ENCODE measurements around the gene FAM13C.
A peak's percentile ranks its signal among the peaks of the same experiment; 100 is the strongest.
"Not testable (repeated sequence)": the region's sequence is repeated elsewhere in the genome, so short reads cannot be mapped to it uniquely, and the experiment has no call there.

FAM13C gene

DNA sequence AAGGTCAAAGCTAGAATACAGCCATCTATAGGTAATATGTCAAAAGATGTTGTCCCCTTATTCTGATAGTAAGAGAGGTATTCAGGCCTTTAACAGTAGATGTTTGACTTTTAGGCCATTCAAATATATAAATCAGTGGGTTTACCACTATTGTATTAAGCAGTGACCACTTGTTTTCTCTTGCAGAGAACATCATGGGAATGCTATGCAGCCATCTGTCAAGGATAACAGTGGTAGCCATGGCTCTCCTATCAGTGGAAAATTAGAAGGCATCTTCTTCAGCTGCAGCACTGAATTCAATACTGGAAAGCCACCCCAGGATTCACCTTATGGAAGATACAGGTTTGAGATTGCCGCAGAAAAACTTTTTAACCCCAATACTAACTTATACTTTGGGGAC is 117.5 kb downstream of the FAM13C start:
- no peak overlapping the region for H3K4me3 ChIP-seq
- no peak for DNase-seq (ENCODE audit: low spot score)
- TF ChIP-seq, protein P1, sequence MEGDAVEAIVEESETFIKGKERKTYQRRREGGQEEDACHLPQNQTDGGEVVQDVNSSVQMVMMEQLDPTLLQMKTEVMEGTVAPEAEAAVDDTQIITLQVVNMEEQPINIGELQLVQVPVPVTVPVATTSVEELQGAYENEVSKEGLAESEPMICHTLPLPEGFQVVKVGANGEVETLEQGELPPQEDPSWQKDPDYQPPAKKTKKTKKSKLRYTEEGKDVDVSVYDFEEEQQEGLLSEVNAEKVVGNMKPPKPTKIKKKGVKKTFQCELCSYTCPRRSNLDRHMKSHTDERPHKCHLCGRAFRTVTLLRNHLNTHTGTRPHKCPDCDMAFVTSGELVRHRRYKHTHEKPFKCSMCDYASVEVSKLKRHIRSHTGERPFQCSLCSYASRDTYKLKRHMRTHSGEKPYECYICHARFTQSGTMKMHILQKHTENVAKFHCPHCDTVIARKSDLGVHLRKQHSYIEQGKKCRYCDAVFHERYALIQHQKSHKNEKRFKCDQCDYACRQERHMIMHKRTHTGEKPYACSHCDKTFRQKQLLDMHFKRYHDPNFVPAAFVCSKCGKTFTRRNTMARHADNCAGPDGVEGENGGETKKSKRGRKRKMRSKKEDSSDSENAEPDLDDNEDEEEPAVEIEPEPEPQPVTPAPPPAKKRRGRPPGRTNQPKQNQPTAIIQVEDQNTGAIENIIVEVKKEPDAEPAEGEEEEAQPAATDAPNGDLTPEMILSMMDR (IDR thresholded peaks at IDR 0.05): no peak
- no peak overlapping the region for H3K27ac ChIP-seq

DNA sequence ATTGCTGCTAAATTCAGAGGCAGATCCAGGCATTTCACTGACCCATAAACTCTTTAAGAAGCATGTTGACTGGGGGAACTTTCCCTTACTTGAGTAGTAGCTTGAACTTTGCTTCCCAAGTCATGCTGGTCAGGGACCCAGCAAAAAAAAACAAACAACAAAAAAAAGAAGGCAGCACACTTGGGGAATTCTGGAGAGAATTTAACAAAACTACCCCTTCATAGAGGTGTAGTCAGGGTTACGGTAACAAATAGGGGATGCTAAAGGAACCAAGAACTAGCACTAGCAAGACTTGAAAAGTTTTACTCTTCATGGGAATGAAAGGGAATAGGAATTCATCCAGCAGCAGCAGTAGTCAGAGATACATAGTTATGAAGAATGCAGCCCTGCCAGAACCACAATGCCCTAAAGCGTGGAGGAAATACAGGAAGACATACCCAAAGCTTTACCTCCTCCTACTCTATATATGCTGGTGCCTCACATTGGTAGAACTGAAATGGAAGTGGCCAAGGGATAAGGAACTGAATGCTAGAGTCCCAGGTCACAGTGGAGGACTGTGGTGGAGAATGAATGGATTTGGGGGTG is 118.6 kb downstream of the FAM13C start:
- TF ChIP-seq, protein P1 (IDR thresholded peaks at IDR 0.05): no peak
- H3K27ac ChIP-seq: no peak overlapping the region
- H3K4me3 ChIP-seq: no peak overlapping the region
- DNase-seq (ENCODE audit: low spot score): no peak

DNA sequence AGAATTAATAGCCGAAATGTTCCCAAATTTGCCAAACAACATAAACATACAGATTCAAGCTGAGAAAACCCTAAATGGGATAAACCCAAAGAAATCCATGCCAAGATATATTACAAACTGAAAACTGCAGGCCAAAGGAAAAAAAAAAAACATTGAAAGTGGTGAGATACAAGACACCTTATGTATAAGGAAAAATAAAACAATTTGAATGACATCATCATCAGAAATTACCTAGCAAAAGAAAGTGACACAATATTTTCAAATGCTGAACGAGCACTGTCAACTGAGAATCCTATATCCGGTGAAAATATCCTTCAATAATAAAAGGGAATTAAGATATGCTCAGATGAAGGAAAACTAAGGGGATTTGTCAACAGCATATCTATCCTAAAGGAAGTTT is 119.4 kb downstream of the FAM13C start:
- Histone ChIP-seq H3K27ac (no peak overlapping the region), H3K4me3 (no peak overlapping the region)
- DNase-seq (ENCODE audit: low spot score): no peak
- TF ChIP-seq, protein P1 (IDR thresholded peaks at IDR 0.05): no peak

DNA sequence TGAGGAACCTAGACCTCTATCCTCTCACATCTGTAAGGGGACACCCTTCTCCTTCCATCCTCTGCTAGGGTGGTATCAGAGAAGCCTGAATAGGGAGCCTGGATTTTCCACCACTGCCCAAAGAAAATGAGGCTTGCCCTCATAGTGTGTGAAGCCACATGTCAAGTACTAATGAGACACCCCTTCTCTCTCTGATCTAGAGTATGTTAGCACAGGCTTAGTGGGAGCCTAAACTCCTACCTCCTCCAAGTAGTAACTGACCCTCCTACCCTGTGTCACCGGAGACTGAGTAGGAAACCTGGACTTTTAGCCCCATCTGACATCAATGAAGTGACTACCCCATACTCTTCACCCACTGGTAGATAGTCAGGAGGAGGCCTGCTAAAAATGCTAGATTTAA is 120.3 kb downstream of the FAM13C start:
- H3K27ac ChIP-seq: no peak overlapping the region
- H3K4me3 ChIP-seq: no peak overlapping the region
- DNase-seq (ENCODE audit: low spot score): no peak
- TF ChIP-seq, protein P1 (IDR thresholded peaks at IDR 0.05): no peak

DNA sequence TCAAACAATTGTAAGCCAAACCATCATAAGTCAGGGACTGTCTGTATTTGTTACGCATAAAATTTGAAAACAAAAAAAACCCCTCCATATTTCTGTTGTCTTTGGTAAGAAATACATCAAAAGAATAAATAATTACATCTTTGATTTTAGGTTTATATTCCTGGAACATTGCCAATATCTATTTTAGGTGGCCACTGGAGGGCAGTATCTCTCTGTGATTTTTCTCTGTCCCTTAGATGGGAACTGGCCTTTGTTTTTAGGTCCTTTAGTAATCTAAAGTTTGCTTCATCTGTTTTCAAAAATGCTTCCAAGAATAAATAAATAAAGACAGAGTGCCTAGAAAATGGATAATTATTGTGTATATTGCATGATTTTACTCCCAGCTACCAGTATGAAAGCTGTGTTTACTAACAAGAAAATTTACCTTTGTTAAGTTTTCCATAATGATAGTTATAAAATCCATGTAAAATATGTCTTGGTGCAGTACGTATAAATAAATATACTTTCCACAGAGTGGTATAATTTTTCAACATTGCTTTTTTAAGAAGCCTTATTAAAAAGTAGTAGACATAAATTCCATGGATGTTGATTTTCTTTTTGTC is 121.7 kb downstream of the FAM13C start:
- DNase-seq (ENCODE audit: low spot score): no peak
- Histone ChIP-seq H3K4me3 (no peak overlapping the region), H3K27ac (no peak overlapping the region)
- TF ChIP-seq, protein P1 (IDR thresholded peaks at IDR 0.05): peak; percentile 50

DNA sequence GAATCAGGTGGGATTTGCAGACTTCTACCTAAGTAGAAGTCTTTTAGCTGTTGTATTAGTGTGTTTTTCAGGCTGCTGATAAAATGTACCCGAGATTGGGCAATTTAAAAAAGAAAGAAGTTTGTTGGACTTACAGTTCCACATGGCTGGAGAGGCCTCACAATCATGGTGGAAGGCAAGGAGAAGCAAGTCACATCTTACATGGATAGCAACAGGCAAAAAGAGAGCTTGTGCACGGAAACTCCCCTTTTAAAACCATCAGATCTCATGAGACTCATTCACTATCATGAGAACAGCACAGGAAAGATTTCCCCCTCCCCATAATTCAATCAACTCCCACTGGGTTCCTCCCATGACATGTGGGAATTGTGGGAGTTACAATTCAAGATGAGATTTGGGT is 123.2 kb downstream of the FAM13C start:
- not testable (repeated sequence) for DNase-seq (ENCODE audit: low spot score); H3K27ac ChIP-seq; H3K4me3 ChIP-seq

DNA sequence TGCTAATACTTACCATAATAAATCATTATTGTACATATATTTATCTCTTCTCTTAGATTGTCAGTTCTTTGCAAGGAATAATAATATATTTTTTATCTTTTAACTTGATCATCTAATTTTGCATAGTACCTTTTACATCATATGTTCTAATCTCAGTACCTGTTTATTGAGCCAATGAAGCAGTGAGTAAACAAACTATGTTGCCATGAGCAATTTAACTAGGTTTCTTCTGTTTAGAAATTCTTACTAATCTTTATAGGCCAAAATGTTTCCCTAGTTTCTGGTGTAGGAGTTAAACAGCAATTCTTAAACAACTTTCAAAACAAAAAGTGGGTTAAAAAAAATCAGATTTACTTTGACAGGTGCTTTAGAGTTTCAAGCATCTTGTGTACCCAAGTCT is 124.6 kb downstream of the FAM13C start:
- TF ChIP-seq, protein P1 (IDR thresholded peaks at IDR 0.05): no peak
- no peak overlapping the region for H3K27ac ChIP-seq
- H3K4me3 ChIP-seq: no peak overlapping the region
- no peak for DNase-seq (ENCODE audit: low spot score)
